ENCODE data around the gene PPP2R2B.

Gene PPP2R2B

GRCh38 chr5:146706321-146706972 lies 172.1 kb downstream of the PPP2R2B start:
- no peak overlapping the region for H3K27ac ChIP-seq
- H3K36me3 ChIP-seq (ENCODE audit: insufficient read depth), result no peaks in the 10 kb centered on the region
- H3K27me3 ChIP-seq (ENCODE audit: insufficient read depth, low read depth), result no peaks in the 10 kb centered on the region
- H4K20me1 ChIP-seq (ENCODE audit: insufficient read depth), result no peaks in the 10 kb centered on the region
- no peaks in the 10 kb centered on the region for H3K4me1 ChIP-seq (ENCODE audit: low read depth, poor library complexity, severe bottlenecking)
- H3K4me2 ChIP-seq, result no peak overlapping the region
- no peak for TF ChIP-seq CTCF (conservative IDR thresholded peaks at IDR 0.05; ENCODE audit: low read depth, low read length)
- no peaks in the 10 kb centered on the region for H3K79me2 ChIP-seq (ENCODE audit: insufficient read depth, low read depth)
- H3K4me3 ChIP-seq (IDR thresholded peaks at IDR 0.05; ENCODE audit: insufficient read depth, low read depth, low read length), result no peak overlapping the region
- H3K9ac ChIP-seq, result no peak overlapping the region
- no peak overlapping the region for H2AFZ ChIP-seq (ENCODE audit: low read depth)

GRCh38 chr5:146704949-146705665 lies 173.4 kb downstream of the PPP2R2B start:
- no peaks in the 10 kb centered on the region for H4K20me1 ChIP-seq (ENCODE audit: insufficient read depth)
- H3K4me3 ChIP-seq (IDR thresholded peaks at IDR 0.05; ENCODE audit: insufficient read depth, low read depth, low read length), result no peak overlapping the region
- no peaks in the 10 kb centered on the region for H3K4me1 ChIP-seq (ENCODE audit: low read depth, poor library complexity, severe bottlenecking)
- H3K4me2 ChIP-seq, result no peak overlapping the region
- no peak overlapping the region for H3K27ac ChIP-seq
- no peaks in the 10 kb centered on the region for H3K27me3 ChIP-seq (ENCODE audit: insufficient read depth, low read depth)
- no peaks in the 10 kb centered on the region for H3K36me3 ChIP-seq (ENCODE audit: insufficient read depth)
- H3K79me2 ChIP-seq (ENCODE audit: insufficient read depth, low read depth), result no peaks in the 10 kb centered on the region
- no peak overlapping the region for H2AFZ ChIP-seq (ENCODE audit: low read depth)
- no peak for TF ChIP-seq CTCF (conservative IDR thresholded peaks at IDR 0.05; ENCODE audit: low read depth, low read length)
- H3K9ac ChIP-seq, result no peak overlapping the region

- H3K27ac ChIP-seq, result no peak overlapping the region
- no peak for TF ChIP-seq CTCF (conservative IDR thresholded peaks at IDR 0.05; ENCODE audit: low read depth, low read length)
These were observed 174.7 kb downstream of the PPP2R2B start for GRCh38 chr5:146703899-146704298.

GRCh38 chr5:146703499-146703898 lies 175.1 kb downstream of the PPP2R2B start:
- no peak overlapping the region for H3K9ac ChIP-seq
- H3K79me2 ChIP-seq (ENCODE audit: insufficient read depth, low read depth), result no peaks in the 10 kb centered on the region
- H2AFZ ChIP-seq (ENCODE audit: low read depth), result no peak overlapping the region
- H3K4me1 ChIP-seq (ENCODE audit: low read depth, poor library complexity, severe bottlenecking), result no peaks in the 10 kb centered on the region
- no peak overlapping the region for H3K27ac ChIP-seq
- no peak overlapping the region for H3K4me2 ChIP-seq
- TF ChIP-seq CTCF (conservative IDR thresholded peaks at IDR 0.05; ENCODE audit: low read depth, low read length), result no peak
- no peak overlapping the region for H3K4me3 ChIP-seq (IDR thresholded peaks at IDR 0.05; ENCODE audit: insufficient read depth, low read depth, low read length)
- H3K36me3 ChIP-seq (ENCODE audit: insufficient read depth), result no peaks in the 10 kb centered on the region
- no peaks in the 10 kb centered on the region for H3K27me3 ChIP-seq (ENCODE audit: insufficient read depth, low read depth)
- H4K20me1 ChIP-seq (ENCODE audit: insufficient read depth), result no peaks in the 10 kb centered on the region

More at GRCh38 chr5:146703899-146704298, 174.7 kb downstream of the PPP2R2B start:
- H3K27me3 ChIP-seq (ENCODE audit: insufficient read depth, low read depth), result no peaks in the 10 kb centered on the region
- no peak overlapping the region for H3K4me3 ChIP-seq (IDR thresholded peaks at IDR 0.05; ENCODE audit: insufficient read depth, low read depth, low read length)
- no peaks in the 10 kb centered on the region for H4K20me1 ChIP-seq (ENCODE audit: insufficient read depth)
- no peak overlapping the region for H3K4me2 ChIP-seq
- H3K79me2 ChIP-seq (ENCODE audit: insufficient read depth, low read depth), result no peaks in the 10 kb centered on the region
- H3K4me1 ChIP-seq (ENCODE audit: low read depth, poor library complexity, severe bottlenecking), result no peaks in the 10 kb centered on the region
- no peaks in the 10 kb centered on the region for H3K36me3 ChIP-seq (ENCODE audit: insufficient read depth)
- H3K9ac ChIP-seq, result no peak overlapping the region
- H2AFZ ChIP-seq (ENCODE audit: low read depth), result no peak overlapping the region
